MV-4-11 (cell line): ENCODE measurements around the gene PBX1.

Source experiments
- DNase-seq: peaks from one replicate; lab custom pipeline; 2025; lab: John Stamatoyannopoulos, UW

PBX1 gene

DNA sequence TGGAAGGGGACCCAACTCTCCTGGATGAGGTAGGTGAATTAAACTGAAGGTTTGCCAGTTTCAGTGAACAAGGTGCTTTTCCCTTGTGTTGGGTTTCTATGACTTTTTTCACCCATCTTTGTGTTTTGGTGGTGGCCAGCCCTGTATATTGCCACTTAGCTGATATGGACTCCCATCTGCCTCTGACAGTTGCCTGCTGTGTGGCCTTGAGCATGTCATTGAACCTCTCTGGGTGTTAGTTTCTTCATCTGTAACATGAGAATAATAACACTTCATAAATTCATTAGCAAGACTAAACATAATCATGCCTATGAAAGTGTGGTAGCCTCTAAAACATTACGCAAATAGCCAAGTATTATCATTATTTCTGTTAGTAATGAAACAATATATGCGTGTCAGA is 141.7 kb downstream of the PBX1 start:
- no peak for DNase-seq

DNA sequence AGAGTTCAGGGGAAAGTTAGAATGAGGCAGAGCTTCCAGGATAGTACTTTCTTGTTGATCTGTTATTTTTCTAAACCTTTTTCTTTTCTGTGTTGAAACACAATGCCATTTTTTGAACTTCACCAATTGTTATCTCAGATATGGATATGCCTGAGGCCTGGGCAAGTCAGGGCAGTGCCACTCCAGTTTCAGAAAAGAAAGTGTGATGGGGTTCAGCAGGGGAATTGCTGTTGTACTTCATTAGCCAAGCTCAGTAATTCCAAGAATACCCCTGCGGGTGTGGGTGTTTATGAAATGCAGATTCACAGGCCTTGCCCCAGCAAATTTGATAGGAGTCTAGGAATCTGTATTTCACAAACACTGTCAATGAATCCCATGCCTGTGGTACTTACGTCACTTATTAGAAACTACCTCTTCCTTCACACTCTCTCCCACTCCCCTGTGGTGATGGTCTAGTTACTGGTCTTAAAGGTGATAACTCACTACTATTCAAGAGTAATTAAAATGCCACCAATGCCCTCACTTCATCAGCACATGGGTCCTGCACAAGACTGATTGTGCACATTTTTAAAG is 142.3 kb downstream of the PBX1 start:
- DNase-seq = no peak

DNA sequence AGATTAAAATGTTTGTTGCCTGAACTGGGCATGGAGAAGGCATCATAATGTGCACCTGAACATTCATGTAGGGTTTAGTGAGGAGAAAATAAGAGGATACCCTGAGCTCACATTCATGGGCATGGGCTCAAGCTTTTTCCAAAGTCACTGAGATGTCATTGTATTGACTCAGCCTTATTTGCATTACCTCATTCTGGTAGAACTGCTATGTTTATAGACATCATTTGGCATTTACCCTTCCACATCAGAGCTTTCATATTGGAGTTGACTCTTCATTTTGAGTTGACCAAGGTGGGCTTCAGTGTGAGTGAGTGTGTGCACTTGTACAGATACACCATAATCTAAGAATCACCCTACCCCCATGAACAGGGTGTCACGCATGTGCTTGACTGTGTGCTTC is 143.2 kb downstream of the PBX1 start:
- no peak for DNase-seq

DNA sequence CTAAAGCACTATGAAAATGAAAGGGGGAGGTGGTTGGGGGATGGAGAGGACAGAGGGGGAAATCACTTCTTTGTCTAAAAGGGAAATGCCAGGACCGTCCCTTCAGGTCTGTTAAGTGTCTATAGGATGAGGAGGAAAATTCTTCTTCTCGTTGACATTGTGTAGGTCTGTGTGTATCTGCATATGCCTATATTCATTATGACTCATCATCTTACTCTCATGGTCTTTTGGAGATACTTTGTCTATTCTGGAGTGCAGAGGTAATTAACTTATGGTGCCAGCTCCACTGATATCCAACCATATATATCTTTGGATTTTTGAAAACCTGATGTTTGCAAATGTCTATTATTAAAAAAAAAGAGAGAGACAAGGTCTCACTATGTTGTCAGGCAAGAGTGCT is 143.7 kb downstream of the PBX1 start:
- no peak for DNase-seq

DNA sequence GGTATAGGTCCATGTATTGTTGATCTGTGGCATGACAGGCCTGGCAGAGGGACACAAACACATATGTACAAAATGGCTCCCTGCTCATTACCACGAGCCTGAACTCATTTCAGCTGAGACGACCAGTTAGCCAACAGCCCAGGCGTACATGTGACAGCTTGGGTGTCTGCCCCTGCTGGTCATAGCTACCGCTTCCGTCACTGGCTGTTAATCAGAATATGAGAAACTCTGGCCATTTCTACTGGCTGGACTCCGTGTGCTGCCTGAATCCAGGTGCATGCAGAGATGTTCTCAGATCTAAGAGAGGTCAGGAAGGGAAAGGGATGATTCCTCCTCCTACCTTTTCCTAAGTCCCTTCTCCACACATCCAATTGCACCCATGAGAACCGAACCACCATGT is 144.5 kb downstream of the PBX1 start:
- no peak for DNase-seq

DNA sequence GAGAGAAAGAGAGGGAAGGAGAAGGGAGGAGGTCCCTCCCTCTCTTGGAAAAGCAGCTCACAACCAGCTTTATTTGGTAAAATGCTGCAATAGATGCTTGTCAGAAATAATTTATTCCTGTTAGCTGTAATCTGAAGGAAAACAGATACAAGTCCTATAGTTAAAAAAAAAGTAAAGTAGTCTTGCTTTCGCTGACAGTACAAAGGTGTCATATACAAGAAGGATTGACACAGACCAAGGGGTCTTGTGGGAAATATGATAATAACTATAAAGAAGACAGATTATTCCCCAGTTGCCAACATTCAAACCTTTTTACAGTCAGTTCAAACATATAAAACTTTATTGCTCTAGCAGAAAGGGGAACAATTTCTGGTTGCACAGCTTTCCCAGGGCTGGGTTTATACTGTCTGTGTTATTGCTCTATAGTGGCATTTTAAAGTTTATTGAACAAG is 145.0 kb downstream of the PBX1 start:
- DNase-seq = no peak

DNA sequence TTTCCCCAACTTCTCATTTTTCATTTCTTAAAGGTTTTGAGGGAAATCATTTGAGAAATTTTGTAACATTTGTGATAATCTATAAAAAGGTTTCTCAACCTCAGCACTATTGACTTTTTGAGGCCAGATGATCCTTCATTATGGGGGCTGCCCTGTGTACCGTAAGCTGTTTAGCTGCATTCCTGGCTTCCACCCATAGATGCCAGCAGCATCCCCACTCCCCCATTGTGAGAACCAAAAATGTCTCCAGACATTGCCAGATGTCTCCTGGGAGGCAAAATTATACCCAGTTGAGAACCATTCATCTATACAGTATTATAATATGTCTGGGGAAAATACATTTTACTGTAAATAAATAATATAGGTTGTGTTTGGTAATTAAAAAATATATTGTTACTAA is 146.0 kb downstream of the PBX1 start:
- DNase-seq = peak; percentile 12

DNA sequence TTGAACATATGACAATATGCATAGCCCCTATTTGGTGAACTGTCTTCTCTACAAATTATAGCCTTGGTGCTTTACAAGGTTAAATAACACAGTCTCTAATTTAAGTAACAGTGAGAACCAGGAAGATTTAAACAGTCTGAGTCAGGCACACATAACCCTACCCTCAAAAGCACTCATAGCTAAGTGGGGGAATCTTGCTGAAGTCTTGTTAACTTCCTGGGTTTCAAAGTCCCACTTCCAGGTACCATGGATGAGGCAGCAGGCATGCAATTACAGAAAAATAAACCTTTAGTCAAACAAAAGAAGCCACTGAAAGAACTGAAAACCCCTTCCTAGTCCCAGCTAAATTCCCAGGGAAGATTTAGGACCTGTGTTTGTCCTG is 147.6 kb downstream of the PBX1 start:
- no peak for DNase-seq

DNA sequence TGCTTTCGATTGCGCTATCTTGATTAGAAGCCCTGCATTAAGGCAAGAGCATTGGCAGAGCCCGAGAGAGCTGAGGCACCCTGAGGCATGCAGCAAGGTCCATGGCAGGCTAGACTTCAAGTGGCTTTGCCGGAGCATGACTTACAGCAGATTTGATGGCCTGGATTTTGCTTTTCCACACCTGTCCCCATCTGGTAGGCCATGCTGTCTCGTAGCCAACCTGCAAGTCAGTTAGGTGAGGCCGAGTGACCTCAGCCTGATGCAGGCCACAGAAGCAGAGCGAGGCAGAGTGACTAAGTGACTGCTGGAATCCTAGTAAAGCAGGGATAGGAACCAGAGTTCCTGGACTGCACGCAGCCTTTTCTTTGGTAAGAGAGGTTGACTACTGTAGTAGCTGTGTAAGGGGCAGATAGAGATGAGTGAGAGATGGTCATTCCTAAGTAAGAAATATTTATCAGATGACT is 148.9 kb downstream of the PBX1 start:
- DNase-seq = no peak

DNA sequence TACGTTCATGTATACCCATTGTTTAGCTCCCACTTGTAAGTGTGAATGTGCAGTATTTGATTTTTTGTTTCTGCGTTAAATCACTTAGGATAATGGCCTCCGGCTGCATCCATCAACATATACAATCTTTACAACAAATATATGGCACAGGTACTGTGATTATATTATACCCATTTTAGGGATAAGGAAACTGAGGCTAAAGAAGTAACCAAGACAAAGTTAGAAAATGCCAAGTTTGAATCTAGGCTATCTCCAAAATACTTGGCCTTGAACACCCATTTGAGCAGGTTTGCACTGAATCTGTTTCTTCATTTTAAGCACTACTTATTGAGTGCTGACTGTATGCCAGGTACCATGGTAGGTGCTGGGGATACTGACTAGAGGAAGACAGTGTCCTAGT is 149.6 kb downstream of the PBX1 start:
- no peak for DNase-seq

DNA sequence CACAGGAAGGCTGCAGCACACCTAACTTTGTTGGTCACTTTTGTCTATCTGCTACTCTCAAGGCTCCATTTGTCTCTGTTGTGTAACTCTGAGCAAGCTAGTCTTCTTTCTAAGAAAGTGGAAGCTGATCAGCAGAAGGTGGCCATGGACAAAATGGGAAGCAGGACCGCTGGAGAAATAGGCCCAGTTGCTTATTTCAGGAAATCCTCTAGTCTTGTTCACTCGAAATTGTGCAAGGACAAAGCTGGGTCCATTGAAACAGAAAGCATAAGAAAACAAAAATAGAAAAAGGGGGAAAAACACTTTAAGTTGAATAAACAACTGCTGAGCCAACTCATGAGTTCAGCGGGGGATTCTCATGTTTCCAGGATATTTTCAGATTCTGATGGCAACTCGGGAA is 150.1 kb downstream of the PBX1 start:
- peak; percentile 92 for DNase-seq

DNA sequence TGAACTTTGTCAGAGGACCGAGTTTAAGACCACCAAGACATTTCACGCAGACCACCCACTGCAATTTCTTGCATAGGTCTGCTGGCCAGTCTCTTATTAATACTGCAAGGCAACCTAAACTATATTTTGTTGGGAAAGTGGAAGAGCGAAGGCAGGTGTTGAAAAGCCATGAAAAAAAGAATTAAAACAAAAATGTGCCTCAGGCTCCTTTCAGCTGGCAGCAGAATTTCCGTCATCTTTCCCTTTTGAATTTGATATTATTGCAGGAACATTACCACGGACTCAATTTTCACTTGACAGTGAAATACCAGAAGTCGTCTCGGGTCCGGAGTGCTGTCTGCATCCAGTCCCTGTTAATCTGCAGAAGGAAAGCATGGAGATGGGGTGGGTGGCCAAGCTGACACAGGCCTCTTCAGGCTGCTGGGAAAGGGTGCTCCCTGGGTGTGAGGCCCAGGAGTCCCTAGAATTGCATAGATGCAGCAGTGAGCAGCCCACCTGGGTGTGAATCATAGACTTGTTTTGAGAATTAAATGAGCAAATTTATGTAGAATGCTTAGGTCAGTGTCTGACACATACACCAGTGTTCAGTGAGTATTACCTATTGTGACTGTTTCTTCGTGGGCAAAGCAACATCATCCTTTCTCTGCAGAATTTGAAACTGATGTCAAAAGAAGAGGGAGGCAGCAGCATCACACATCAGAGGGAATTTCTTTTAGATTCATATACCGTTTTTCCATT is 150.7 kb downstream of the PBX1 start:
- DNase-seq = no peak

DNA sequence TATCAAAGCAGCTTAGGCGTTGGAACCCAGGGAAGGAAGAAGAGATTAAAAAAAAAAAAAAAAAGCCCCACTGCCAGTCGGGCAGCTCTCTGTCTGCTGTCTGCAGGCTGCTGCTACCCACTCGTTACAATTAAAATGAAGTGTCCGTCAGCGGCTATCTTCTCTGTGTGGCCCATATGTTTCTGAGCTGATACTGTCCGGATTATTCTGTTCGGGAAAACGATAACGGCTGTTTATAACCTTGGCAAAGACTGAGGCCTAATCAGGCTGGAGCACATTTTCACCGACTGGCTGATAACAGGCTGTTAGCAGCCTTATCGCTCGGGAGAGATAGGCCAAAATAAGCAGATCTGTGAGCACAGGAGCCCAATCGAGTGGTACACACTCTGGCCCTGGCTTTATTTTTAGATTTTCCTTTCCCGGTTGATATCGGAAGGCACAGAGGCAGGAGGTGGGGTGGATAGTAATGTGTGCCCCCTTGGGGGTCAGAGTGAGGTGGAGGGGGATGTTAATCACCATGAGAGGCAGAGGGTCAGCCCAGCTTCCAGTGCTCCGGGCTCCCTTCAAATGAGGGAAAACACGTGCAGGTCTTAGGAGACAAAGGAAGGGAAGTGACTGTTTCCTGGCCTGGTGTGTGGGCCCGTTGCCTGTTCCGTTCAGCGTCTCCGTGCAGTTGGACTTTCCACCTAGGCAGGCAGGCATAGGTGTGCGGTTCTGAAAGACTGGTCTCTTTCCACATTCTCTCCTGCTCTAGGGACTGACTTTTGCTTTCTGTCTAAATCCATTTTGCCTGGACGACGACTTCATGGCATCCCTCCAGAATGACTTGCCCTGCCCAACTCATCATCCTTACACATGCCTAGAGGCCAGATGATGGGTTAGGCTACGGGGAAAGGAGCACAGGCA is 153.4 kb downstream of the PBX1 start:
- no peak for DNase-seq

DNA sequence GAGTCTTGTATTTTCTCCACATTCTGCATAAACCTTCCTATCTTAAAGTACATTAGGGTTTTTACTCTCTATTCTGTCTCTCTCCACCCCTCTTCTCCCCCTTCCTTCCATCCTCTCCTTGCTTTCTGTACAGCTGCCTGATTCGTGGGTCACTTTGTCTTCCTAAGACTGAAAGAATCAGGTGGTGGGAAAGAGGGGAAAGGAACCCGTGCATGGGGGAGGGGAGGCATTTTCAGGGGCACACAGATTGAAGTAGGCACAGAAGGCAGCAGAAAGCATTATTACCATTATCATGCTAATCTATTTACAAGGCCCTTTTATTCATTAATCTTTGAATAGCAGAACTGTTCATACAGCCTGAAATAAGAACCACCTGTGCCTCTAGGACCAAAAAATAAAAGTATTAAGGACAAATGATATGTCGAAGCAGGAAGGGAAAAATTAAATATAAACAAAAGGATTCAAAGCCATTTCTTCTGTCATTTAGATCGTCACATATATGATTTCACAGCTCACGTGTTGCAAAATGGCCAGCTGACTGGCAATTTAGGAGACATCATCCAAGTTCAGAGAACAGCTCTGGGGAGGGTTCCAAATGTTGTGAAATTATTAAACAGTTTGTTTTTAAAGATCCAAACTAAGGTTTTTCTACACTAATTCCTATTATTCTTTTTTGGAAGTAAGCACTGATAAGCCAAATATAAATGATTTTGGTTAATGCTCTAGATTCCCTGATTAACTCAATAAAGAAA is 154.6 kb downstream of the PBX1 start:
- peak; percentile 25 for DNase-seq

DNA sequence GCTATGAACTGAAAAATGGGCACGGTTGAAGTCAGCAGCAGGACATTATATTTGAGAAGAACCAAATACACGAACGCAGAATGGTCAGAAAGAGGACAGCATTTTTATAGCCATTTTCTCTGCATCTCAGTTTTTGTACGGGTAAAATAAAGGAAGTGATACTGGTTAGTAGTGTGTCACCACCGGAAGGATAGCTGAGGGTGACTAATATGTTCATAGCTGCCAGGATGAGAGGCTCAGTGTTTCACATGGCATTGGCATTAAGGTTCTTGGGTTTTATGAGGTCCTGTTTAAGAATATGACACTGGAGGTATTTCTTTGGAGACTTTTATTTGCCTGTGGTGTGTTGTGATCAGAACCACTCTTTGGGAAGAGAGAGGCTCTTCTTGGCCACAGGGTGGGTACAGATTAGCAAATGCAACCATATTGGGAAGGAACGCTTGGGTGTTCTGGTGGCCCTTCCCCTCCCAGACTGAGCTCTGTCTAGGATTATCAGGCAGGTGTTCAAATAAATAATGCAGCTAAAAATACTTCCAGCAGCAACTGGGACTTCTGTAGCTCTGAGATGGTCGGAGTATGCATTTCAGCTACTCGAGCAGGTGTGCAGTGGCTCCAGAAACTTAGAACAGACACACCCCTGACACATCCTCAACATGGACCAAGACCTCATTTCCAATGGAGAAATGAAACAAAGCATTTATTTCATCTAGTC is 158.2 kb downstream of the PBX1 start:
- peak; percentile 96 for DNase-seq

DNA sequence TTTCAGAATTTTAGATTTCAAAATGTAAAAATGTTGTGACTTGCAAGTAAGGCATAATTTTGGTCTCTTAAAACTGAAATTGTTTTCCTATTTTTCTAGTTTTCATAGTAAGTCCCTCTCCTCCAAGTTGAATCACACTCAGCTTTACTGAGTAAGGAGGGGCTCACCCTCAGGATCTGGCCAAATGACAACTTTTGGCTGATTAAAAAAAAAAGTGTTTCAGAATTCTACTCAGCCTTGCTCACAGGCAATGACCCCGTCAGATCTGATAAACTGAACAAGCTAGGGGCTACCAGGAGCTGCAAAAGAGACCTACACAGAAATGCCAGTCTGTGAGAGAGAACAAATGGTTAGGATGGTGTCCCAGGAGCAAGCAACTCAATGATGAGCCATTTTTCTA is 159.8 kb downstream of the PBX1 start:
- DNase-seq = no peak

DNA sequence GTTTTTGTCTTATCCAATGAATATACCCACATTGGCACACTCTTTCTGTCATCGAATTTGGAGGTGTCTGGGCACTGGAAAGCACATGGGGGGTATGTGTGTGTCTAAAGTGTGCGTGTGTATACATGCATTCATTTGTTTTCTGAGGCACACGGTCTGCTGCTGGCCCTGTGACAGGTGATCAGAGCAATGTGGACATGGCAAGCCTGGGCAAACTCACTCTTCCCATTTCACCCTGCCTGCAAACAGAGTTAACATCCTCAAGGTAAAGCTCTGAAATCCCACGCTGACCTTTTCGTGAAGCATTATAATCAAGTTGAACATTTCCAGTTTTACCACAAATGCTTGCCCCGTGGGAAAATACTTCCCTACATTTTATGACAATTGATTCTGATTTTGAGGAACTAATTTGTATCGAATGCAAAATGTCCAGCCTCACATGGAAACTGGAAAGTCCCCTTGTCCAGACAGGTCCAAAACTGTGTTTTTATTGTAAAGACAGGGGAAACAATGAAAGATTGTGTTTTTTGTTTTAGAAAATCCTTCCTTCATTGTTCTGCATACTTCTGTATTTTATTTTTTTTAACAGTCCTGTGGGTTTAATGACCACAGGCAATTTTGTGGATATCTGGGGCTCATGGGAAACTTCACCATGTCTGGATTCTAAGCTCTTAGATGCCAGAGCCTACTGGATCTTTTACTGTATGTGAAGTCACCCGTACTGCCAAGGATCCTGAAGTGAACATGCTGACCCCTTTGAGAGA is 160.9 kb downstream of the PBX1 start:
- peak; percentile 62 for DNase-seq

DNA sequence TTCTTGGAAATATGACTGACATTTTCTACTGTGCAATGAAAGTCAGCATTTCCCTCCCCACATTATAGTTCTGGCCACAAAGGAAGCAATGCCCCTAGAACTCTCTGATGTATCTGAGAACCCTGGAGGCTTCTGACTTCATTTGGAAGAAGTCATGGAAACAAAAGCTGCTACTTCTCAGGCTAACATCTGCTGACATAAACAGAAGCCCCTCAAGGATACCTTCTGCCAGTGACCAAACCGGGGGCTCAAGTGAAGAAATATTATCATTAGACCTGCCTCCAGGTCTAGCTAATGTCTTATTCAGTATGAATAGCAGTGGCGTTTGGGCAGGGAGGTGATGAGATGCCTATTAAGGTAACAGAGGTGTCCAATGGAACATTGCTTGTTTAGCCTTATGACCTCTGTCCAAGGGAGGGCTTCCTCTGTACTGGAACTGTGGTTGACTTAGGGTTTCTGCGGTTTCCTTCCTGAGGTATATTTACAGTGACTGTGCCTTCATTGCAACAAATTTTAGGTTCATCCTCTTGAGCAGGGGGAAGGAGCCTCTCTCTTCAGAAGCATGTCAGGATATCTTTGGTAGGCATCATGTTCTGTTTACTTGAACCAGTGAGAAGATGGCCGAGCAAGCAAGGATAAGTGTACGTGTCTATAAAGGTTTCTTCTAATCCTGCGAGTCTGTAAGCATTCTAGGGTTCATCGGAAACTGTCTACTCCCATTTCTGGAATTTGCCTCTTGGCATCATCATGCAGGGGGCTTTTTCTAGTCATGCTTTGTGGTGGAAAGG is 161.7 kb downstream of the PBX1 start:
- peak; percentile 91 for DNase-seq

DNA sequence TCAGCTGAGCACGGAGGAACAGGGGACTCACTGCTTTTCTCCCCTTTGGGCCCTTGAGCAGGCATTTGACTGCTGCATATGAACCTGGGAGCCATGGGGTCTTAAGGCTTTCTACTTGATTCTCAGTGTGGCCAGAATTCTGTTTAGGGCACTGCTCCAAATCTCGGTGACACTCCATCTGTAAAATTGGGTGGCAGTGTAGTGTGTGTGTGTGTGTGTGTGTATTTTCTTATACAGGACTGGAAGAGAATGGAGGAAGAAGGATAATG is 162.2 kb downstream of the PBX1 start:
- no peak for DNase-seq

DNA sequence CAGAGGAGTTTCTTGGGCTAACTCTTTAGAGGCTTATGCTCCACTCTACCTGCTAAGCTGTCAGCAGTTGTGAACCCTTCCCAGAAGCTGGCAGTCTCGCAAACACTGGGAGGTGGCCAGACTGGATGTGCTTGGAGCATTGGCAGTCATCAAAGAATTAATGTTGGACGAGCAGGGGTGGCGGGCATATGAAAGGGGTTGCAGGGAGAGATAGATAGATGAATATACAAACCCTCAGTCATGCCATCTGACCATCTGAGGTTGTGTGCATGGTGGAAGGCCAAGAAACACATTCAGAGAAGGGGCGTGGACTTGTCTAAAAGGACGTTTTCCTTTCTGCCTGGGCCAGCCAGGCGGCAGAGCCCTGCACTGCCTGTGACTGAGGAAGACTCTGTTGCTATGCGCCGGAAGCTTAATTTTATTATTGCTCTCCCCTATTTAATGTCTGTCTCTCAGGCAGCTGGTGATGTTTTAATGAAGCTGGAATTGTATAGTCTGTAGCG is 164.4 kb downstream of the PBX1 start:
- no peak for DNase-seq
